K562 (cell line): ENCODE results near the gene EZH1. TPM values are rescaled to one million over a fixed set of nuclear protein-coding genes. Genes with fewer than 3 reads are reported as not detected.

ENCODE experiments used
- BRCA1 ChIP-seq, 2 experiments: fragments of 450-650 bp in 1 of 2; sonication (generic) in 1 of 2; formaldehyde crosslinking in 1 of 2; IDR thresholded peaks; 2 replicates each; pipeline versions ENCODE4 v1.5.0 to v1.6.1; 2017 to 2020; ENCODE audit warnings: mild to moderate bottlenecking in 1 of 2, missing genetic modification reagents in 1 of 2
- HMG20A ChIP-seq: fragments of 450-650 bp; formaldehyde crosslinking; conservative IDR thresholded peaks from 2 replicates; pipeline ENCODE4 v1.4.0; 2020; ENCODE audit warnings: mild to moderate bottlenecking, mixed read lengths
- MXI1 ChIP-seq: IDR thresholded peaks from 2 replicates; pipeline ENCODE4 v1.6.1; 2011; ENCODE audit warnings: low read depth, mild to moderate bottlenecking, improper control_type of control experiment, low read length
- RBM17 ChIP-seq: fragments of 200-400 bp; formaldehyde crosslinking; IDR thresholded peaks from 2 replicates; pipeline ENCODE4 v1.6.1; 2017; ENCODE audit warnings: low read depth, mild to moderate bottlenecking, low read length, borderline replicate concordance
- TARDBP ChIP-seq: fragments of 450-650 bp; IDR thresholded peaks from 2 replicates; pipeline ENCODE4 v1.6.1; 2016
- TEAD2 ChIP-seq: fragments of 450-650 bp; IDR thresholded peaks from 2 replicates; pipeline ENCODE4 v1.6.1; 2016; ENCODE audit warnings: missing genetic modification characterization, control low read depth, missing compliant biosample characterization
- ZNF311 ChIP-seq: fragments of 250-450 bp; sonication (Bioruptor Pico); IDR thresholded peaks from 2 replicates; pipeline ENCODE4 v1.4.0; 2020; ENCODE audit warnings: mild to moderate bottlenecking, moderate library complexity
- ZNF778 ChIP-seq: fragments of 450-650 bp; formaldehyde crosslinking; IDR thresholded peaks from 2 replicates; pipeline ENCODE4 v1.4.0; 2020; ENCODE audit warnings: mild to moderate bottlenecking, moderate library complexity
- polyA plus RNA-seq, 8 experiments: library from polyadenylated mRNA; depleted of rRNA in 4 of 8; stranded (reverse) in 5 of 8; unstranded in 3 of 8; fragments of >200 nt; fragmentation: Nextera tagmentation in 2 of 8; fragmentation: Illumina TruSeq in 1 of 8; extraction: Ambion mirVana in 2 of 8; extraction: Trizol in 1 of 8; gene quantifications; 2 replicates each; pipeline versions ENCODE4 v1.2.1 to v1.2.3, GENCODE V29; 2011 to 2014; ENCODE audit warnings: inconsistent platforms in 1 of 8, missing spikeins in 1 of 8
- total RNA-seq, 7 experiments: library from RNA; depleted of rRNA in 6 of 7; stranded (reverse); fragments of >200 nt in 6 of 7; fragmentation: Illumina TruSeq in 2 of 7; extraction: Trizol in 2 of 7; gene quantifications; 2 replicates each; pipeline versions ENCODE4 v1.2.1 to v1.2.3, GENCODE V29; 2011 to 2021; ENCODE audit warnings: low replicate concordance in 1 of 7
- TF ChIP-seq, protein P1 (sequence below): sonication (generic); formaldehyde crosslinking; IDR thresholded peaks from 2 replicates; pipeline ENCODE4 v1.8.1; 2023; ENCODE audit warnings: missing genetic modification reagents, mild to moderate bottlenecking, borderline replicate concordance
- TF ChIP-seq, protein P2 (sequence below): fragments of 250-450 bp; sonication (Bioruptor Pico); IDR thresholded peaks from 2 replicates; pipeline ENCODE4 v1.5.0; 2020; ENCODE audit warnings: mild to moderate bottlenecking
- TF ChIP-seq, protein P3 (sequence below): IDR thresholded peaks from 3 replicates; pipeline ENCODE4 v1.6.1; 2011; ENCODE audit warnings: borderline replicate concordance, mild to moderate bottlenecking, moderate library complexity; ENCODE audit not compliant: insufficient read length; ENCODE audit errors: extremely low read depth
- TF ChIP-seq, protein P4 (sequence below): IDR thresholded peaks from 2 replicates; pipeline ENCODE4 v1.6.1; 2011; ENCODE audit warnings: borderline replicate concordance, low read depth, mild to moderate bottlenecking, moderate library complexity, low read length; ENCODE audit not compliant: insufficient read depth, poor library complexity, severe bottlenecking
- TF ChIP-seq, protein P5 (sequence below), 2 experiments: fragments of 450-650 bp in 1 of 2; sonication (generic) in 1 of 2; formaldehyde crosslinking; conservative IDR thresholded peaks; 2 replicates each; pipeline versions ENCODE4 v1.4.0 to v1.8.1; 2020 to 2022; ENCODE audit warnings: mild to moderate bottlenecking in 1 of 2, missing genetic modification reagents in 1 of 2

Gene EZH1
- total and polyA plus RNA-seq, 9 of the 15 experiments (the other 6 are each of a cell fraction or from before 2014, with no cell fraction given), result 8.6 to 40.8 (median 22.9) TPM

DNA sequence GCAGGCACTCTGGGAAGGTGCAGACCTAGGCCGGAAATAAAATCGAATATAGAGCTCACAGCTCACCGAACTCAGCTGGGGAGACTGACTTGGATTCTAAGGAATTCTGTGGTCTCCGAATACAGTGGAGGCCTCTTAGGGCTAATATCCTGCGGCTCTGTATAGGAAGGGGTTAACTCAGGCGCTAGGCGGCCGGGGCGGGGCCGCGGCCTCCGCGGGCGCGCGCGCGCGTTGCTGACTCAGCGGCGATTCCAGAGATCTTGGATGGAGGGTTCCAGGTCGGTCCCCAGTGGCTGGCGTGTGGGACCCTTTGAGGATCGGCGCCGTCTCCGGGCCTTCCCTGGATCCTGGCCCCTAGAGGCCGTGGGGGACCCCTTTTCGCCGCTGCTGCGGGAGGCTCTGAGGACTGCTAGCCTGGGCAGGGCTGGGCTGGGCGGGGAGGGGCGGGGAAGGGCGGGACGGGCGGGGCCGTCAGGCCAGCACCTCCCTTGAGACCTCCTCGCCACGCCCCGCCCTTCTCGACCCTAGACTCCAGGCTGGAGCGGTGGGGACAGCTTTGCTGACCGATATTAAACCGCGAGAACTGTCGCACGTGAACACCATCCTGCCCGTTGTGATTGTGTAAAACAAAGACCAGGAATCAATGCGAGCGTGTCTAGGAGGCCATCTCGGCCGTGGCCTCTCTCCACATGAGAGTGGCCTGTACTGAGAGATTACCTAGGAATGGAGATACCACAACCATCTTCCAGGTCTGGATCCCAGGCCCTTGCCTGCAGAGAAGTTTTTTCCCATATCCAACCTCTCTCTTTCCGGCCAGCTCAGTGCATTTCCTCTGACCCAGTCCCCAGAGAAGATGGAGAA, 66.7 kb downstream of the EZH1 start (continued):
- TF ChIP-seq, protein P1, sequence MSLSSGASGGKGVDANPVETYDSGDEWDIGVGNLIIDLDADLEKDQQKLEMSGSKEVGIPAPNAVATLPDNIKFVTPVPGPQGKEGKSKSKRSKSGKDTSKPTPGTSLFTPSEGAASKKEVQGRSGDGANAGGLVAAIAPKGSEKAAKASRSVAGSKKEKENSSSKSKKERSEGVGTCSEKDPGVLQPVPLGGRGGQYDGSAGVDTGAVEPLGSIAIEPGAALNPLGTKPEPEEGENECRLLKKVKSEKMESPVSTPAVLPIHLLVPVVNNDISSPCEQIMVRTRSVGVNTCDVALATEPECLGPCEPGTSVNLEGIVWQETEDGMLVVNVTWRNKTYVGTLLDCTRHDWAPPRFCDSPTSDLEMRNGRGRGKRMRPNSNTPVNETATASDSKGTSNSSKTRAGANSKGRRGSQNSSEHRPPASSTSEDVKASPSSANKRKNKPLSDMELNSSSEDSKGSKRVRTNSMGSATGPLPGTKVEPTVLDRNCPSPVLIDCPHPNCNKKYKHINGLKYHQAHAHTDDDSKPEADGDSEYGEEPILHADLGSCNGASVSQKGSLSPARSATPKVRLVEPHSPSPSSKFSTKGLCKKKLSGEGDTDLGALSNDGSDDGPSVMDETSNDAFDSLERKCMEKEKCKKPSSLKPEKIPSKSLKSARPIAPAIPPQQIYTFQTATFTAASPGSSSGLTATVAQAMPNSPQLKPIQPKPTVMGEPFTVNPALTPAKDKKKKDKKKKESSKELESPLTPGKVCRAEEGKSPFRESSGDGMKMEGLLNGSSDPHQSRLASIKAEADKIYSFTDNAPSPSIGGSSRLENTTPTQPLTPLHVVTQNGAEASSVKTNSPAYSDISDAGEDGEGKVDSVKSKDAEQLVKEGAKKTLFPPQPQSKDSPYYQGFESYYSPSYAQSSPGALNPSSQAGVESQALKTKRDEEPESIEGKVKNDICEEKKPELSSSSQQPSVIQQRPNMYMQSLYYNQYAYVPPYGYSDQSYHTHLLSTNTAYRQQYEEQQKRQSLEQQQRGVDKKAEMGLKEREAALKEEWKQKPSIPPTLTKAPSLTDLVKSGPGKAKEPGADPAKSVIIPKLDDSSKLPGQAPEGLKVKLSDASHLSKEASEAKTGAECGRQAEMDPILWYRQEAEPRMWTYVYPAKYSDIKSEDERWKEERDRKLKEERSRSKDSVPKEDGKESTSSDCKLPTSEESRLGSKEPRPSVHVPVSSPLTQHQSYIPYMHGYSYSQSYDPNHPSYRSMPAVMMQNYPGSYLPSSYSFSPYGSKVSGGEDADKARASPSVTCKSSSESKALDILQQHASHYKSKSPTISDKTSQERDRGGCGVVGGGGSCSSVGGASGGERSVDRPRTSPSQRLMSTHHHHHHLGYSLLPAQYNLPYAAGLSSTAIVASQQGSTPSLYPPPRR (CRISPR knock-in tag), result no peak
- TF ChIP-seq RBM17 (no peak), TARDBP (0 out of 2 replicates have a peak, but pooled peaks have one; percentile 39), BRCA1 (IDR thresholded peaks at IDR 0.05) (no peak), BRCA1 (CRISPR knock-in tag; IDR thresholded peaks at IDR 0.05) (no peak), ZNF778 (CRISPR knock-in tag) (no peak), HMG20A (CRISPR knock-in tag) (no peak), MXI1 (0 out of 2 replicates have a peak, but pooled peaks have one; percentile 14), ZNF311 (no peak), TEAD2 (tag) (no peak)
- TF ChIP-seq, protein P2, sequence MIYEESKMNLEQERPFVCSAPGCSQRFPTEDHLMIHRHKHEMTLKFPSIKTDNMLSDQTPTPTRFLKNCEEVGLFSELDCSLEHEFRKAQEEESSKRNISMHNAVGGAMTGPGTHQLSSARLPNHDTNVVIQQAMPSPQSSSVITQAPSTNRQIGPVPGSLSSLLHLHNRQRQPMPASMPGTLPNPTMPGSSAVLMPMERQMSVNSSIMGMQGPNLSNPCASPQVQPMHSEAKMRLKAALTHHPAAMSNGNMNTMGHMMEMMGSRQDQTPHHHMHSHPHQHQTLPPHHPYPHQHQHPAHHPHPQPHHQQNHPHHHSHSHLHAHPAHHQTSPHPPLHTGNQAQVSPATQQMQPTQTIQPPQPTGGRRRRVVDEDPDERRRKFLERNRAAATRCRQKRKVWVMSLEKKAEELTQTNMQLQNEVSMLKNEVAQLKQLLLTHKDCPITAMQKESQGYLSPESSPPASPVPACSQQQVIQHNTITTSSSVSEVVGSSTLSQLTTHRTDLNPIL (CRISPR knock-in tag), result no peak
- TF ChIP-seq, protein P3, sequence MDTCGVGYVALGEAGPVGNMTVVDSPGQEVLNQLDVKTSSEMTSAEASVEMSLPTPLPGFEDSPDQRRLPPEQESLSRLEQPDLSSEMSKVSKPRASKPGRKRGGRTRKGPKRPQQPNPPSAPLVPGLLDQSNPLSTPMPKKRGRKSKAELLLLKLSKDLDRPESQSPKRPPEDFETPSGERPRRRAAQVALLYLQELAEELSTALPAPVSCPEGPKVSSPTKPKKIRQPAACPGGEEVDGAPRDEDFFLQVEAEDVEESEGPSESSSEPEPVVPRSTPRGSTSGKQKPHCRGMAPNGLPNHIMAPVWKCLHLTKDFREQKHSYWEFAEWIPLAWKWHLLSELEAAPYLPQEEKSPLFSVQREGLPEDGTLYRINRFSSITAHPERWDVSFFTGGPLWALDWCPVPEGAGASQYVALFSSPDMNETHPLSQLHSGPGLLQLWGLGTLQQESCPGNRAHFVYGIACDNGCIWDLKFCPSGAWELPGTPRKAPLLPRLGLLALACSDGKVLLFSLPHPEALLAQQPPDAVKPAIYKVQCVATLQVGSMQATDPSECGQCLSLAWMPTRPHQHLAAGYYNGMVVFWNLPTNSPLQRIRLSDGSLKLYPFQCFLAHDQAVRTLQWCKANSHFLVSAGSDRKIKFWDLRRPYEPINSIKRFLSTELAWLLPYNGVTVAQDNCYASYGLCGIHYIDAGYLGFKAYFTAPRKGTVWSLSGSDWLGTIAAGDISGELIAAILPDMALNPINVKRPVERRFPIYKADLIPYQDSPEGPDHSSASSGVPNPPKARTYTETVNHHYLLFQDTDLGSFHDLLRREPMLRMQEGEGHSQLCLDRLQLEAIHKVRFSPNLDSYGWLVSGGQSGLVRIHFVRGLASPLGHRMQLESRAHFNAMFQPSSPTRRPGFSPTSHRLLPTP, result no peak
- TF ChIP-seq, protein P4, sequence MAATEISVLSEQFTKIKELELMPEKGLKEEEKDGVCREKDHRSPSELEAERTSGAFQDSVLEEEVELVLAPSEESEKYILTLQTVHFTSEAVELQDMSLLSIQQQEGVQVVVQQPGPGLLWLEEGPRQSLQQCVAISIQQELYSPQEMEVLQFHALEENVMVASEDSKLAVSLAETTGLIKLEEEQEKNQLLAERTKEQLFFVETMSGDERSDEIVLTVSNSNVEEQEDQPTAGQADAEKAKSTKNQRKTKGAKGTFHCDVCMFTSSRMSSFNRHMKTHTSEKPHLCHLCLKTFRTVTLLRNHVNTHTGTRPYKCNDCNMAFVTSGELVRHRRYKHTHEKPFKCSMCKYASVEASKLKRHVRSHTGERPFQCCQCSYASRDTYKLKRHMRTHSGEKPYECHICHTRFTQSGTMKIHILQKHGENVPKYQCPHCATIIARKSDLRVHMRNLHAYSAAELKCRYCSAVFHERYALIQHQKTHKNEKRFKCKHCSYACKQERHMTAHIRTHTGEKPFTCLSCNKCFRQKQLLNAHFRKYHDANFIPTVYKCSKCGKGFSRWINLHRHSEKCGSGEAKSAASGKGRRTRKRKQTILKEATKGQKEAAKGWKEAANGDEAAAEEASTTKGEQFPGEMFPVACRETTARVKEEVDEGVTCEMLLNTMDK, result no peak
- TF ChIP-seq, protein P5, sequence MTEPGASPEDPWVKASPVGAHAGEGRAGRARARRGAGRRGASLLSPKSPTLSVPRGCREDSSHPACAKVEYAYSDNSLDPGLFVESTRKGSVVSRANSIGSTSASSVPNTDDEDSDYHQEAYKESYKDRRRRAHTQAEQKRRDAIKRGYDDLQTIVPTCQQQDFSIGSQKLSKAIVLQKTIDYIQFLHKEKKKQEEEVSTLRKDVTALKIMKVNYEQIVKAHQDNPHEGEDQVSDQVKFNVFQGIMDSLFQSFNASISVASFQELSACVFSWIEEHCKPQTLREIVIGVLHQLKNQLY (CRISPR knock-in tag; conservative IDR thresholded peaks at IDR 0.05), result no peak
